H54 (cell line): ENCODE data around the gene C3orf52.
"Not testable (repeated sequence)": the region's sequence is repeated elsewhere in the genome, so short reads cannot be mapped to it uniquely, and the experiment has no call there.

Experiments
- DNase-seq: peaks from one replicate; pipeline ENCODE4 v3.0.0; 2011; ENCODE audit warnings: low spot score, mixed read lengths; ENCODE audit not compliant: insufficient read length
- FAIRE-seq: peaks from 3 replicates; lab custom pipeline; 2011; peaks lifted over from hg19 to GRCh38; lab: Jason Lieb, UNC
- POLR2A ChIP-seq: IDR thresholded peaks from 2 replicates; pipeline ENCODE4 v1.6.1; 2011; ENCODE audit warnings: low read depth, mild to moderate bottlenecking, low read length

C3orf52 gene, protein sequence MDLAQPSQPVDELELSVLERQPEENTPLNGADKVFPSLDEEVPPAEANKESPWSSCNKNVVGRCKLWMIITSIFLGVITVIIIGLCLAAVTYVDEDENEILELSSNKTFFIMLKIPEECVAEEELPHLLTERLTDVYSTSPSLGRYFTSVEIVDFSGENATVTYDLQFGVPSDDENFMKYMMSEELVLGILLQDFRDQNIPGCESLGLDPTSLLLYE

DNA sequence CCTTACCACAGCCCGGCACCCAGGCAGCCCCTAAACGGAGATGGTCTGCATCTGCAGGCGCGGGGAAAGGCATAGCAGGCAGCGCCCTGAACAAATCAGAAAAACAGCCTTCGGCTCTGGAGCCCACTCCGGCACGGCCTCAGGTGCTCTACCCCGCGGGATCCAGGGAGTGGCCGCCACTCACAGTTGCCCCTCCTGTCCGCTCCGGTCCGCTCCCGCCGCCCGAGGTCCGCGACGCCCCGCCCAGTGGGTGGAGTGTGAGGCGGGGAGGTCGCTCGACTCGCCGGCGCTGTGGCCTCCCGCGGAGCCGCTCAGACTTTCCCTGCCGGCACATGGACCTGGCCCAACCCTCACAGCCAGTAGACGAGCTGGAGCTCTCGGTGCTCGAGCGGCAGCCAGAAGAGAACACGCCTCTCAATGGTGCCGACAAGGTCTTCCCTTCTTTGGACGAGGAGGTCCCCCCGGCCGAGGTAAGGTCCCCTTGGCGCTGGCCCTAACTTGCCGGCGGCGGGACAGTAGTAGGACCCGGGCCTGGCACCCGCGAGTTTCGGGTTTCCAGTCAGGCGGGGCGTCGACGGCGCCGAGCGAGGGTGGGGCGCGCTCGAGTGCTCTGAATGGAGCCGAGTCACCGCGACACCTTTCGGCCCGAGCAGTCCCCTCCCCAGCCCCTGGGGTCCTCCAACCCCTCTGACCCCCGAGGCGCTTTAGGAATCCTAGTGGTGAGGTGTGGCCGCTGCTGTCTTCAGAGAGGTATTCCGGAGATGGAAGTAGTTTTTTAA, at the start of gene C3orf52:
TSS of gene C3orf52 (plus strand) at position 314 of the 779 bp plus-strand sequence. CDS start at position 333, 19 bp downstream.
- FAIRE-seq (peak; percentile 58), DNase-seq (peak; percentile 87)
- TF ChIP-seq POLR2A, result peak; percentile 74

- DNase-seq, FAIRE-seq: not testable (repeated sequence)
These were observed 49.0 kb upstream of the C3orf52 start for GRCh38 chr3:112037194-112037593.

DNA sequence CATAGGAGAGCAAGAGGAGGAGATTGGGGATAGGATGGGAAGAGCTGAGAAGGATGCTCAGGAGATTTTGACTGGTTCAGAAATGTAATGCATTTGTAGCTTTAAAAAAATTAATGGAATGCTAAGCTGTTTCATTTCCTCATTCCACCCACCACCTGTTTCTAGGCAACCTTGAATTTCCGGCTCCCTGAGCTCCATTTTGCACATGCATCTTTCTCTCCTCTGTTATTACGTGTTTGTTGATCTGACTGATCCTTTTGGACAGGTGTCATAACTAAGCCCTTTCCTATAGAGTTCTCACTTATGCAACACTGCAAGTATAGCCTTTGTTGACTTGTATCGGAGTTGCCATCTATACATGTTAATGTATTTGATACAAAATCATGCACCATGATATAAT, 47.3 kb upstream of the C3orf52 start:
- DNase-seq (peak; percentile 4), FAIRE-seq (no peak)
- TF ChIP-seq POLR2A, result no peak

DNA sequence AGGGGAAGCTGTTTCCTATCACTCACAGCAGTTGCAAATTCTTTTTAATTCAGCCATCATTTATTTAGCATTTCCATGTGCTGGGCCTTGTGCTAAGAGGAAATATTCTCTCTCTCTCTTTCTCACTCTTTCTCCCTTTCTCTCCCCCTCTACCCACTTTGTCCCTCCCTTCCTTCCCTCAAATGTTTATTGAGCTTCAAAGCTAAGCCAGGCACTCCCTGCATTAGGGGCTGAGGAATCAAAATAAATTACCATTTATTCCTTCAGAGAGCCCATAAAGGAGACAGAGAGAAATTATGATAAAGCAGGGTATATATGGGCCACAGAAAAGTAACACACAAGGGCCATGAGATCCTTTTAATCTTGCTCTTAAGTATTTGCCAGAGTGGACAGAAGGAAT, 44.9 kb upstream of the C3orf52 start:
- DNase-seq (no peak), FAIRE-seq (no peak)
- no peak for TF ChIP-seq POLR2A

- DNase-seq (no peak), FAIRE-seq (peak; percentile 61)
- no peak for TF ChIP-seq POLR2A
These were observed 43.3 kb upstream of the C3orf52 start for GRCh38 chr3:112042842-112043280.

GRCh38 chr3:112043621-112044201, 42.5 kb upstream of the C3orf52 start:
- peak; percentile 93 for FAIRE-seq
- TF ChIP-seq POLR2A, result no peak
- peak; percentile 27 for DNase-seq

DNA sequence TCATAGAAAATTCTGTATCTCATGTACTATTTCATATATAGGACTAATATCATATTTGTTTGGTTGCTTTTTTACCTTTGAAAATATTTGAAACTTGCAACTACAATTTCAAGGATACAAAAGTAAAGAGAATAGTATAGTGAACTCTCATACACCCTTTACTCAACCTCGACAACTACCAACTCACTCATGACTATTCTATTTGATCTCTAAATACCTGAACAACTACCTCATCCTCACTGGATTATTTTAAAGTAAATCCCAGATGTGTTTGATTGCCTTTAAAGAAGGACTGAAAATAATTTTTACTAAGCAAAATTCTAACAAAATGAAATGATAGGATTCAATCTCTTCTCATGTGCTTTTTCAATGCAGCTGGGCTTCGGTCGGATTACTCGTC, 39.6 kb upstream of the C3orf52 start:
- DNase-seq (no peak), FAIRE-seq (no peak)
- no peak for TF ChIP-seq POLR2A

- DNase-seq (no peak), FAIRE-seq (no peak)
- TF ChIP-seq POLR2A, result no peak
These were observed 38.9 kb upstream of the C3orf52 start for GRCh38 chr3:112047264-112047663.

GRCh38 chr3:112048911-112049310, 37.3 kb upstream of the C3orf52 start:
- FAIRE-seq, result no peak
- TF ChIP-seq POLR2A, result no peak
- DNase-seq, result no peak

GRCh38 chr3:112053229-112053628, 33.0 kb upstream of the C3orf52 start:
- DNase-seq, result no peak
- peak; percentile 66 for FAIRE-seq
- TF ChIP-seq POLR2A, result no peak

DNA sequence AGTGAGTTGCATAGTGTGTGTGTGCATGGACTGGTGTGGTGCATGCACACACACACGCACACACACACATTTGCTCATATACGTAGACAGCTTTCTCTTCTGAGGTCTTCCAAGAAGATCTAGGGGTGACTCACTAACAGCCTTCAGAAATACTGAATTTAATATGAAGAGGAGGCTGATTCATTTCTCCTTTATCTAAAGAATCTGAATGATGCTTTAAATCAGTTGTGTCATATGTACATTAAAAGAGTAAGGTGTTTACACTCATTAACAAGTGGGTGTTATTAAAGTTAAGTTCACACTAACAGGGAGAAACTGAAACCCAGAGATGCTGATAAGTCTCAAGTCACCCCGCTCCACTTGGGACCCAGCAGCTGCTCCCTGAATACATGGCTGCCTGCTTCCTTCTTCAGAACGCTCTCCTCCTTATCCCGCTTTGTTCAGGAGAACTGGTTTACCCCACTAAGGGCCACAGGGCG, 29.7 kb upstream of the C3orf52 start:
- FAIRE-seq (peak; percentile 33), DNase-seq (no peak)
- no peak for TF ChIP-seq POLR2A

GRCh38 chr3:112059497-112059896, 26.7 kb upstream of the C3orf52 start:
- no peak for DNase-seq
- TF ChIP-seq POLR2A, result no peak
- FAIRE-seq, result no peak

- DNase-seq (no peak), FAIRE-seq (no peak)
These were observed 25.0 kb upstream of the C3orf52 start for GRCh38 chr3:112061152-112061551.

GRCh38 chr3:112072387-112073060, 13.7 kb upstream of the C3orf52 start:
- not testable (repeated sequence) for FAIRE-seq, DNase-seq

More at GRCh38 chr3:112061152-112061551, 25.0 kb upstream of the C3orf52 start:
- no peak for TF ChIP-seq POLR2A
